Transverse colon (tissue), 4 donors: Measurements from ENCODE around the gene RTP4. TPM values are rescaled to one million over a fixed set of nuclear protein-coding genes. Genes with fewer than 3 reads are reported as not detected.

Experiments used
- DNase-seq: peaks from one replicate; pipeline ENCODE4 v3.0.0-alpha.2; 2019
- H3K27ac ChIP-seq, 4 donors: fragments of 200-600 bp; sonication (generic); 2 replicates each; pipeline ENCODE4 v1.5.1; 2016 to 2018; ENCODE audit warnings: inconsistent platforms in 4 of 4
- H3K27me3 ChIP-seq: fragments of 200-600 bp; sonication (generic); 2 replicates; pipeline ENCODE4 v1.5.1; 2017; ENCODE audit warnings: inconsistent platforms
- H3K36me3 ChIP-seq, 4 donors: fragments of 200-600 bp; sonication (generic); 2 replicates each; pipeline ENCODE4 v1.5.1; 2017 to 2019; ENCODE audit warnings: inconsistent platforms in 4 of 4
- H3K4me1 ChIP-seq, 4 donors: fragments of 200-600 bp; sonication (generic); 2 replicates each; pipeline ENCODE4 v1.5.1; 2017 to 2020; ENCODE audit warnings: inconsistent platforms in 4 of 4
- H3K4me3 ChIP-seq, 4 donors: fragments of 200-600 bp; sonication (generic); 1 replicate in 1 of 4; 2 replicates in 3 of 4; pipeline versions ENCODE4 v1.5.1 to v1.6.1; 2017 to 2019; ENCODE audit warnings: inconsistent platforms in 4 of 4
- H3K9me3 ChIP-seq, 2 donors: fragments of 200-600 bp; sonication (generic); 2 replicates each; pipeline ENCODE4 v1.5.1; 2017 to 2019; ENCODE audit warnings: inconsistent platforms in 2 of 2
- EP300 ChIP-seq: sonication (generic); formaldehyde crosslinking; IDR thresholded peaks from one replicate; pipeline ENCODE4 v1.6.1; 2017; ENCODE audit warnings: antibody characterized with exemption, low read depth
- POLR2A ChIP-seq: fragments of 450-650 bp; IDR thresholded peaks from one replicate; pipeline ENCODE4 v1.6.1; 2016; ENCODE audit warnings: antibody characterized with exemption, mild to moderate bottlenecking, moderate library complexity
- POLR2AphosphoS5 ChIP-seq, 3 donors: sonication (generic); formaldehyde crosslinking; IDR thresholded peaks; one replicate each; pipeline ENCODE4 v1.6.1; 2016; ENCODE audit warnings: antibody characterized with exemption in 3 of 3
- WGBS, 2 donors: methylation state at CpG; one replicate each; pipeline ENCODE4 v1.1.5; 2018; ENCODE audit warnings: low coverage in 1 of 2; 5-methylcytosine and 5-hydroxymethylcytosine counted together
- in situ Hi-C, 4 donors: fragments of 200-750 bp; cut with MboI; loops; one replicate each; pipeline versions ENCODE4 v1.15.0 to v1.15.1; 2017; ENCODE audit warnings: low sequenced_read_pairs in 3 of 4, low pct_ligation_motif_present in 1 of 4, low pct_unique_long_range_greater_than_20kb in 1 of 4
- intact Hi-C: fragments of 100-400 bp; cut with DNase I; formaldehyde crosslinking; loops from one replicate; pipeline ENCODE4 v1.15.1; 2023; ENCODE audit warnings: low total_unique reads
- total RNA-seq, 4 donors: library from RNA; depleted of rRNA; stranded (reverse); fragments of >200 nt; gene quantifications; one replicate each; pipeline ENCODE4 v1.1.0, GENCODE V29; 2016
- TF ChIP-seq, protein P1 (sequence below), 5 experiments: fragments of 200-600 bp in 3 of 5; fragments of 450-650 bp in 2 of 5; sonication (generic) in 3 of 5; IDR thresholded peaks; 1 replicate in 2 of 5; 2 replicates in 3 of 5; pipeline ENCODE4 v1.5.1; 2016 to 2017; ENCODE audit warnings: antibody characterized with exemption in 5 of 5, inconsistent platforms in 3 of 5, mild to moderate bottlenecking in 2 of 5, moderate library complexity in 1 of 5

RTP4 gene
- total RNA-seq, 4 donors from 2014 or later: 4.1 to 4.9 TPM; not detected in 2

DNA sequence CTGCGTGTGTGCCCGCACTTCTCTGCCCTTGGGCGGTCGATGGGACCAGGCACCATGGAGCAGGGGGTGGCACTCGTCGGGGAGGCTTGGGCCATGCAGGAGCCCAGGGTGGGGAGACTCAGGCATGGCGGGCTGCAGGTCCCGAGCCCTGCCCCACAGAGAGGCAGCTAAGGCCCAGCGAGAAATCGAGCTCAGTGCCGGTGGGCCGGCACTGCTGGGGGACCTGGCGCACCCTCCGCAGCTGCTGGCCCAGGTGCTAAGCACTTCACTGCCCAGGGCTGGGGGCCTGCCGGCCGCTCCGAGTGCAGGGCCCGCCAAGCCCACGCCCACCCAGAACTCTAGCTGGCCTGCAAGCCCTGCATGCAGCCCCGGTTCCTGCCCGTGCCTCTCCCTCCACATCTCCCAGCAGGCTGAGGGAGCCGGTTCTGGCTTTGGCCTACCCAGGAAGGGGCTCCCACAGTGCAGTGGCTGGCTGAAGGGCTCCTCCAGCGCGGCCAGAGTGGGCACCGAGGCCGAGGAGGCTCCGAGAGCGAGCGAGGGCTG lies 553 bp upstream of the RTP4 start:
- Histone ChIP-seq H3K4me1 (peaks cover 9 to 24% (median 15%) of the 10 kb centered on the region in 4 donors), H3K27ac (peak overlapping the region; percentile 85 to 94 (median 86)), H3K9me3 (no peaks in the 10 kb centered on the region), H3K27me3 (no peaks in the 10 kb centered on the region), H3K4me3 (peak overlapping the region in 3 of 4 donors; percentile 40 to 71 (median 47)), H3K36me3 (peaks cover 0 to 8% (median 2%) of the 10 kb centered on the region in 4 donors)
- in situ Hi-C loops: no loop called here
- DNase-seq: no peak
- TF ChIP-seq POLR2AphosphoS5 (IDR thresholded peaks at IDR 0.05): no peak
- TF ChIP-seq, protein P1, sequence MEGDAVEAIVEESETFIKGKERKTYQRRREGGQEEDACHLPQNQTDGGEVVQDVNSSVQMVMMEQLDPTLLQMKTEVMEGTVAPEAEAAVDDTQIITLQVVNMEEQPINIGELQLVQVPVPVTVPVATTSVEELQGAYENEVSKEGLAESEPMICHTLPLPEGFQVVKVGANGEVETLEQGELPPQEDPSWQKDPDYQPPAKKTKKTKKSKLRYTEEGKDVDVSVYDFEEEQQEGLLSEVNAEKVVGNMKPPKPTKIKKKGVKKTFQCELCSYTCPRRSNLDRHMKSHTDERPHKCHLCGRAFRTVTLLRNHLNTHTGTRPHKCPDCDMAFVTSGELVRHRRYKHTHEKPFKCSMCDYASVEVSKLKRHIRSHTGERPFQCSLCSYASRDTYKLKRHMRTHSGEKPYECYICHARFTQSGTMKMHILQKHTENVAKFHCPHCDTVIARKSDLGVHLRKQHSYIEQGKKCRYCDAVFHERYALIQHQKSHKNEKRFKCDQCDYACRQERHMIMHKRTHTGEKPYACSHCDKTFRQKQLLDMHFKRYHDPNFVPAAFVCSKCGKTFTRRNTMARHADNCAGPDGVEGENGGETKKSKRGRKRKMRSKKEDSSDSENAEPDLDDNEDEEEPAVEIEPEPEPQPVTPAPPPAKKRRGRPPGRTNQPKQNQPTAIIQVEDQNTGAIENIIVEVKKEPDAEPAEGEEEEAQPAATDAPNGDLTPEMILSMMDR (IDR thresholded peaks at IDR 0.05): no peak
- intact Hi-C loops: no loop called here
- 51 to 87% methylated on average over 5 to 18 of the region's 29 CpGs for WGBS, 2 donors

DNA sequence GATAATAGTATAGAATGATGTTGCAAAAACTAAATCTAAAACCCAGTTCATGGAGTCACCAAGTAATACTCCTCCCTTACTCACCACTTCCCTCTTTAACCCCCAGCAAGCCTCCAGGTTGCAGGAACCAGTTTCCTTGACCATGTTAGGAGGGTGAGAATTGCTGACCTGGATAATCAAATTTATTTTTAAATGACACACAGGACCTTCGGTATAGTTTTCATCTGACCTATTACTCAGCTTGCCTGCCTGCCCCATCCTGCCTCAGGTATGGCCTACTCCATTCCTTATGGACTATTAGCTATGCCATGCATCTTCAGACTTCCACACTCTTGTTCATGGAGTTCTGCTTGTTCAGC lies 883 bp downstream of the RTP4 start:
- peaks cover 9 to 24% (median 15%) of the 10 kb centered on the region in 4 donors for H3K4me1 ChIP-seq
- WGBS, 2 donors: 0 to 27% methylated on average over 1 of the region's 1 CpG
- DNase-seq: no peak
- H3K27me3 ChIP-seq: no peaks in the 10 kb centered on the region
- peak overlapping the region in 3 of 4 donors; percentile 40 to 71 (median 47) for H3K4me3 ChIP-seq
- peak overlapping the region; percentile 85 to 94 (median 86) for H3K27ac ChIP-seq
- TF ChIP-seq POLR2A (no peak), EP300 (no peak), POLR2AphosphoS5 (IDR thresholded peaks at IDR 0.05) (no peak)
- TF ChIP-seq, protein P1 (IDR thresholded peaks at IDR 0.05): no peak
- intact Hi-C loops: no loop called here
- in situ Hi-C loops: no loop called here
- H3K9me3 ChIP-seq: no peaks in the 10 kb centered on the region
- H3K36me3 ChIP-seq: peaks cover 0 to 8% (median 2%) of the 10 kb centered on the region in 4 donors

DNA sequence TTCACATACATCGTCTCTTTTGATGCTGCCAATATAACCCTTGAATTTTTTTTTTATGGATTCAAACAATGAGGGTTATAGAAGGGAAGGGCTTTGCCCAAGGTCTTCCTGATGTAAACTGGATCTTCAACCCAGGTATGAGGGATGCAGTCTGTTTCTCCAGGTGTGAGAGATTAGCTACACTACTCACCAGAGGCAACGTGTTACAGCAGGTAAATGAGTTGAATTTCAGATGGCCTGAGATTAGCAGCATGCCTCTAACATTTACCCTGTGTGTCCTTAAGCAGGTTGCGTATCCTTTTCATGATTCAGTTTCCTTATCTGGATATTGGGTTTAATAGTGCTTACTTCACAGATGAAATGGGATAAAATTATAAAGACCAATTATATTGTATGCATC lies 1.9 kb downstream of the RTP4 start:
- Histone ChIP-seq H3K9me3 (no peaks in the 10 kb centered on the region), H3K36me3 (peaks cover 0 to 8% (median 2%) of the 10 kb centered on the region in 4 donors), H3K4me3 (peak overlapping the region in 1 of 4 donors; percentile 71), H3K4me1 (peaks cover 9 to 24% (median 15%) of the 10 kb centered on the region in 4 donors), H3K27me3 (no peaks in the 10 kb centered on the region), H3K27ac (no peak overlapping the region)
- DNase-seq: no peak
- whole genome bisulfite sequencing, 2 donors: 70 to 90% methylated on average over 1 to 3 of the region's 3 CpGs
- in situ Hi-C loops: no loop called here
- TF ChIP-seq POLR2A (no peak), POLR2AphosphoS5 (IDR thresholded peaks at IDR 0.05) (no peak), EP300 (no peak)
- TF ChIP-seq, protein P1 (IDR thresholded peaks at IDR 0.05): no peak
- intact Hi-C loops: no loop called here

DNA sequence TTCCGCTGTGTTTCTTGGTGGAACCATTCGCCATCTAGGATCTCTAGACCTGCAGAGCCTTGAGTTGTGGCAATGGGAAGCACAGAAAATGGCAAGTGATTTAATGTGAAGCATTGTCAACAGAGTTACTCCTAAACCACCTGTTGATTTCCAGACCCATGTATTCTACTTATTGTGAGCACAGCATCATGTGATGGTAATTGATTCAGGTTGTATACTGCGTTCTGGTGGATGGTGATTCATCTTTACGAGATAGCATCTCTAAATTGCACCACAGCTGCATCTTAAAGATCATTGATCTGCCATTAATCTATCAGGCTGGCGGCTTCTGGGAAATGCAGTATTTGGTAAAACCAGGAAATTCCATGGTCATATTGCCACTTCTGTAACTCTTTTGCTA lies 7.4 kb downstream of the RTP4 start:
- TF ChIP-seq EP300 (no peak), POLR2AphosphoS5 (IDR thresholded peaks at IDR 0.05) (no peak), POLR2A (no peak)
- TF ChIP-seq, protein P1 (IDR thresholded peaks at IDR 0.05): no peak
- intact Hi-C loops: no loop called here
- peaks cover 0 to 1% (median 0%) of the 10 kb centered on the region in 4 donors for H3K4me1 ChIP-seq
- no peak overlapping the region for H3K4me3 ChIP-seq
- H3K9me3 ChIP-seq: no peaks in the 10 kb centered on the region
- no peak for DNase-seq
- 67 to 95% methylated on average over 3 to 5 of the region's 5 CpGs for WGBS, 2 donors
- no peaks in the 10 kb centered on the region for H3K27me3 ChIP-seq
- no peak overlapping the region for H3K27ac ChIP-seq
- H3K36me3 ChIP-seq: peaks cover 0 to 8% (median 2%) of the 10 kb centered on the region in 4 donors
- in situ Hi-C loops: no loop called here
